Testis (tissue), 2 donors: ENCODE measurements around the gene DNHD1.

ENCODE experiments used
- POLR2A ChIP-seq: fragments of 450-650 bp; IDR thresholded peaks from one replicate; pipeline ENCODE4 v1.6.1; 2017; ENCODE audit warnings: antibody characterized with exemption, mild to moderate bottlenecking, moderate library complexity
- TF ChIP-seq, protein P1 (sequence below), 3 experiments: fragments of 450-650 bp in 2 of 3; fragments of 200-600 bp in 1 of 3; sonication (generic) in 1 of 3; IDR thresholded peaks; one replicate each; pipeline ENCODE4 v1.5.1; 2016 to 2019; ENCODE audit warnings: antibody characterized with exemption in 3 of 3, mild to moderate bottlenecking in 2 of 3, moderate library complexity in 1 of 3

DNA sequence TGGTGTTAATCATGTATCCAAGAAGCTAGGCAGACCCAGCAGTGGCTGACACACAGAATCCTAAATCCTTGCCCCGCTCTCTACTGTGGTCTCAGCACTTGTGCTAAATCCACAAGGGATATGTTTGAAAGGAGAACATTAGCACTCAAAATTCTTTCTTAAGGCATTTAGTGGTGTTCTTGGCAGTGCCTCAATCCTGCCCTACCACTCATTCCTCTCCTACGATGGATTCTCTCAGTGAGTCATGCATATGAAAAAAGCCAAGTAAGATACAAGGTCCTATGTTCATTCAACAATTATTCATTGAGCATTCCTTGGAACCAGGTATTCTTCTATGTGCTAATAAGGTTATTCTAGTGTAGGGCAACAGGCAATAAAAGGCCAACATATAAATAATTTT, 75.1 kb downstream of the DNHD1 start:
- no peak for TF ChIP-seq POLR2A
- TF ChIP-seq, protein P1, sequence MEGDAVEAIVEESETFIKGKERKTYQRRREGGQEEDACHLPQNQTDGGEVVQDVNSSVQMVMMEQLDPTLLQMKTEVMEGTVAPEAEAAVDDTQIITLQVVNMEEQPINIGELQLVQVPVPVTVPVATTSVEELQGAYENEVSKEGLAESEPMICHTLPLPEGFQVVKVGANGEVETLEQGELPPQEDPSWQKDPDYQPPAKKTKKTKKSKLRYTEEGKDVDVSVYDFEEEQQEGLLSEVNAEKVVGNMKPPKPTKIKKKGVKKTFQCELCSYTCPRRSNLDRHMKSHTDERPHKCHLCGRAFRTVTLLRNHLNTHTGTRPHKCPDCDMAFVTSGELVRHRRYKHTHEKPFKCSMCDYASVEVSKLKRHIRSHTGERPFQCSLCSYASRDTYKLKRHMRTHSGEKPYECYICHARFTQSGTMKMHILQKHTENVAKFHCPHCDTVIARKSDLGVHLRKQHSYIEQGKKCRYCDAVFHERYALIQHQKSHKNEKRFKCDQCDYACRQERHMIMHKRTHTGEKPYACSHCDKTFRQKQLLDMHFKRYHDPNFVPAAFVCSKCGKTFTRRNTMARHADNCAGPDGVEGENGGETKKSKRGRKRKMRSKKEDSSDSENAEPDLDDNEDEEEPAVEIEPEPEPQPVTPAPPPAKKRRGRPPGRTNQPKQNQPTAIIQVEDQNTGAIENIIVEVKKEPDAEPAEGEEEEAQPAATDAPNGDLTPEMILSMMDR (IDR thresholded peaks at IDR 0.05) = no peak
